ENCODE measurements around the gene PKNOX1. TPM values are rescaled to one million over a fixed set of nuclear protein-coding genes. Genes with fewer than 3 reads are reported as not detected.
A peak's percentile ranks its signal among the peaks of the same experiment; 100 is the strongest.
"Not testable (repeated sequence)": the region's sequence is repeated elsewhere in the genome, so short reads cannot be mapped to it uniquely, and the experiment has no call there.

Gene PKNOX1
- polyA plus RNA-seq, 3 donors, result 24.7 to 30.4 (median 25.7) TPM

GRCh38 chr21:42938606-42938995, 35.8 kb upstream of the PKNOX1 start:
- not testable (repeated sequence) for DNase-seq (ENCODE audit: extremely low read depth in 1 of 11, low read depth in 9 of 11, low spot score in 4 of 11)

DNA sequence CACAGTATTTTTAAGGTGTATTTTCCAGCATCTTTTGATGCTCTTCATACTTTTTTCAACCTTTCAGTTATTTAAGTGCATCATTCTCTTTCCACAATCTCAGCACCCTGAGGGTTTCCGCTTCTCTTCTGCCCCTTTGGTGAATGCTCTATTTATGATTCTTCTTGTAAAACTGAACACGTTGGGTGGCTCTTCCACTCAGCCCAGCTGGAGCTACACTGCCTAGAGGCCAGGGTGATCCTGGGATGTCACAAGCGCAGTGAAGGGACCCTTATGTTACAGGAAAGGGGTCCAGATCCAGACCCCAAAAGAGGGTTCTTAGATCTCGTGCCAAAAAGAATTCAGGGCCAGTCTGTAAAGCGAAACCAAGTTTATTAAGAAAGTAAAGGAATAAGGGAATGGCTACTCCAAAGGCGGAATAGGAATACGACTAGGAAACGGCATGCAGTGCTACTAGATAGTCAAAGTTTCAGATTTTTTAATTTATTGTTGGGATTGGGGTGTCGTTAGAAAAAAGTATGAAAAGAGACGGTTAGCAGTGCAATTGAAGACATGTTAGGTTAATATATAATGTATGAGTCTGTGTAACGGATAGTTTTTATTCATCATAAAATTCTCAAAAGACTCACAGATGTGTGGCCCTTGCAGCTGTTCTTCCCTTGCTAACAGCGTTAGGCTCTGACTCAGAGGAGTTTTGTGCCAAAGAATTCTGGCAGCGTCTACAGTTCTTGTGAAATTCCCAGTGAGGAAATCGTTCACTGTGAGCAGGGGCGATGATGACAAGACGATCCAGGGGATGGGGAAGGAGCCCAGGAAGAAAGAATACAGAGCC, 34.6 kb upstream of the PKNOX1 start:
- peak in 9 of 11 donors; percentile 44 to 81 (median 71) for DNase-seq (ENCODE audit: extremely low read depth in 1 of 11, low read depth in 9 of 11, low spot score in 4 of 11)

GRCh38 chr21:42941696-42942085, 32.7 kb upstream of the PKNOX1 start:
- no peak for DNase-seq (ENCODE audit: extremely low read depth in 1 of 11, low read depth in 9 of 11, low spot score in 4 of 11)

- DNase-seq (ENCODE audit: extremely low read depth in 1 of 11, low read depth in 9 of 11, low spot score in 4 of 11), result no peak
These were observed 32.1 kb upstream of the PKNOX1 start for GRCh38 chr21:42942244-42942643.

- DNase-seq (ENCODE audit: extremely low read depth in 1 of 11, low read depth in 9 of 11, low spot score in 4 of 11), result not testable (repeated sequence)
These were observed 25.1 kb upstream of the PKNOX1 start for GRCh38 chr21:42949094-42949755.

DNA sequence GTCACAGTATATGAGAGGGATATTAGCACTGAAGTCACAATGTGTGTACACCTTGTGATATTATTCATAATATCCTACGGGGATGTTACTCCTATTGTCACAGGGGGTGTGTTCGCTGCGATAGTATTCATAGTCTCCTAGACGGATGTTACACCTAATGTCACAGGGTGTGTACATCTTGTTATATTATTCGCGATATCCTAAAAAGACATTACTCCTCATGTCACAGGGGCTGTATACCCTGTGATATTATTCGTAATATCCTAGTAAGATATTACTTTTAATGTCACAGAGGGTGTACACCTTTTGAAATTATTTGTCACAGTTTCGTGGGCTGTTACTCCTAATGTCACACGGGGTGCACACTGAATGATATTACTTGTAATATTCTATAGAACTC, 23.2 kb upstream of the PKNOX1 start:
- DNase-seq (ENCODE audit: extremely low read depth in 1 of 11, low read depth in 9 of 11, low spot score in 4 of 11), result not testable (repeated sequence)

DNA sequence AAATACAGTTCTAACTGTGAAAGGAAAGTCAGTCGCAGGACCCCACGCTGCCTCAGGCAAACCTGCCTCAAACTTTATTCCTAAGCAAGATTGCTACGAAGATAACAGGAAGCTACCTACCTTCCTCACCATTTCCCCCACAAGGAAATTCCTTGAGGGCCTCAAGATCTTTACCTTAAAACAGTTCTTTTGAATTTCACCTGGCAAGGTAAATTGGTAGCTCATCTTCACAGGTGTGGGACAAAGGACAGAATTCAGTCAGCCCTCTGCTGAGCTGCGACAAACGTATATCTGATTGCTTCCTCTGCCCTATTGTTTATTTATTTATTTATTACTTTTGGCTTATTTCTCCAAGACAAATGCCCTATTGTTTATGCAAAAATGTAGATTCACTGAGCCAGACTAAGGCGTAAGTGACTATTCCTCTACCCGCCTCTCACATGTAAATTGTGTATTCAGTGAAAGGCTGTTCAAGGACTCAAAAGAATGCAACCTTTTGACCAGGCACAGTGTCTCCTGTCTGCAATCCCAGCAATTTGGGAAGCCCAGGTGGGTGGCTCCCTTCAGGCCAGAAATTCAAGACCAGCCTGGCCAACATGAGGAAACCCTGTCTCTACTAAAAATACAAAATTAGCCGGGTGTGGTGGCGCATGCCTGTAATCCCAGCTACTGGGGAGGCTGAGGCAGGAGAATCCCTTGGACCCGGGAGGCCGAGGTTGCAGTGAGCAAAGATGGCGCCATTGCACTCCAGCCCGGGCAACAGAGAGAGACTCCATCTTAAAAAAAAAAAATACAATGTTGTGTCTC, 17.3 kb upstream of the PKNOX1 start:
- DNase-seq (ENCODE audit: extremely low read depth in 1 of 11, low read depth in 9 of 11, low spot score in 4 of 11), result no peak

DNA sequence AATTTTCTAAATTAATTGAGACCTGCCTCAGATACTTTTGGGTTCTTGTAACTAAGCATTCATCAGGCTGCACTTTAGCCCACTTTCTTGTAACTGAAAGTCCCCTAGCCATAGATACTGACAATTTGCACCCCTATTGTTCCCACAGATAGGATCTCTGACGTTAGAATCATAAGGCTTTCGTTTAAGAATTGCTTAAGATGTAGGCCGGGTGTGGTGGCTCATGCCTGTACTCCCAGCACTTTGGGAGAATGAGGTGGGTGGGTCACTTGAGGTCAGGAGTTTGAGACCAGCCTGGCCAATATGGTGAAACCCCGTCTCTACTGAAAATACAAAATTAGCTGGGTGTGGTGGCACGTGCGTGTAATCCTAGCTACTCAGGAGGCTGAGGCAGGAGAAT, 16.2 kb upstream of the PKNOX1 start:
- DNase-seq (ENCODE audit: extremely low read depth in 1 of 11, low read depth in 9 of 11, low spot score in 4 of 11), result not testable (repeated sequence)

DNA sequence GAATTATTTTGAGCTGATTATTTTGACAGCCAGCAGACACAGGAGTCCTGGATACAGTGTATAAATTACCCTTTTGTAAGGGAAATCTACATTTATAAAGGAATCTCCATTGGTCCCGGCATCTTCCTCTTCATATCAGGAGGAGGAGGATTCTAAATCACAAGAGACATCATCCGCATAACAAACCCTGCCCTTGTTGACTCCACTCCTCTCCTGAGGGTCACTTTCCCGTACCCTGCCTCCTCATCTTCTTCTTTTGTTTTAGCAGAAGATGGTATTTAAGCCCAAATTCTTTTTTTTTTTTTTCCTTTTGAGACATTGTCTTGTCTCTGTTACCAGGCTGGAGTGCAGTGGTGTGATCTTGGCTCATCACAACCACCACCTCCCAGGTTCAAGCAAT, 14.6 kb upstream of the PKNOX1 start:
- no peak for DNase-seq (ENCODE audit: extremely low read depth in 1 of 11, low read depth in 9 of 11, low spot score in 4 of 11)

DNA sequence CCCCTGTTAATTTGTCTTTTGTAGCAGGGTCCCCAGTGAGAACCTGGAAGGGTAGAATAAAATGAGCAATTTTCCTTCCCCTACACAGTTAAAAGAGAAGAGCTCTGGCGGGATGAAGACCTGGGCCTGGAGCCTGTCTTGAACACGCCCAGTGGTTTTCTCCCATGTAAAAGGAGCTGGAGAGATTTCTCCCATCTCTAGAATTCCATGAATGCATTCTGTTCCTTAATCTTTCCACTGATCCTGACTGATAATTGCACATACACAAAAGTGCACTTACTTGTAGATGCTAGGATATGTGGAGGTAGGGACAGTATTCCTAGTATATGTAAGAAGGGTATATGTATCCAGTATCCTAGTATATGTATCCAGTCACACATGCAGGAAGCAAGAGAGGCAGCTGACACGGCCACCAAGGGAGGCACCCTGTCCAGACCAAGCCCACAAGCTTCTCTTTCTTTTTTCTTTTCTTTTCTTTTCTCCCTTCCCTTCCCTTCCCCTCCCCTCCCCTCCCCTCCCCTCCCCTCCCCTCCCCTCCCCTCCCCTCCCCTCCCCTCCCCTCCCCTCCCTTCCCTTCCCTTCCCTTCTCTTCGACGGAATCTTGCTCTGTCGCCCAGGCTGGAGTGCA, 11.9 kb upstream of the PKNOX1 start:
- no peak for DNase-seq (ENCODE audit: extremely low read depth in 1 of 11, low read depth in 9 of 11, low spot score in 4 of 11)

- no peak for DNase-seq (ENCODE audit: extremely low read depth in 1 of 11, low read depth in 9 of 11, low spot score in 4 of 11)
These were observed 10.3 kb upstream of the PKNOX1 start for GRCh38 chr21:42964086-42964485.

DNA sequence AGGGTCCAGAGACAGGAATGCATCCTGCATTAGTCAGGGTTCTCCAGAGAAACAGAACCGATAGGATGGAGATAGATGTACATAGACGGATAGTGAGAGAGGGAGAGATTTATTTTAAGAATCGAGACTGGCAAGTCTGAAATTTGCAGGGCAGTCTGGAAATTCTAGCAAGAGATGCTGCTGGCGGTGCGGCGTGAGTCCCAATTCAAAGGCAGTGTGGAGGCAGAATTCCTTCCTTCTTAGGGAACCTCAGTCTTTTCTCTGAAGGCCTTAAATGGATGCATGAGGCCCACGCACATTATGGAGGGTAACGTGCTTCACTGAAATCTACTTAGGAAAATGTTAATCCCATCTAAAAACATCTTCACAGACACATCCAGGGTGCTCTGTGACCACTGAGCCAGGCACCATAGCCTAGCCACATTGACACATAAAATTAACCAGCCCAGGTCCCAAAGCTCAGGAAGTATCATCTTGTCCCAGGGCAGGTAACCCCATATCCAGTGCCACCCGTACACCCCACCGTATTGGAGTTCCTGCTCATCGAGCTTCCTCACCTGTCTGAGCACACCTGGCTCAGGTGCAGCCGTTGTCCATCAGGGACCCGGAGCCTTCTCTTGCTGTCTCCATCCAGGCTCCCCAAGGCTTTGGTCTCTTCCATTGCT, 9.7 kb upstream of the PKNOX1 start:
- no peak for DNase-seq (ENCODE audit: extremely low read depth in 1 of 11, low read depth in 9 of 11, low spot score in 4 of 11)

- DNase-seq (ENCODE audit: extremely low read depth in 1 of 11, low read depth in 9 of 11, low spot score in 4 of 11), result no peak
These were observed 9.2 kb upstream of the PKNOX1 start for GRCh38 chr21:42965211-42965560.

GRCh38 chr21:42967616-42968015, 6.7 kb upstream of the PKNOX1 start:
- DNase-seq (ENCODE audit: extremely low read depth in 1 of 11, low read depth in 9 of 11, low spot score in 4 of 11), result not testable (repeated sequence)

DNA sequence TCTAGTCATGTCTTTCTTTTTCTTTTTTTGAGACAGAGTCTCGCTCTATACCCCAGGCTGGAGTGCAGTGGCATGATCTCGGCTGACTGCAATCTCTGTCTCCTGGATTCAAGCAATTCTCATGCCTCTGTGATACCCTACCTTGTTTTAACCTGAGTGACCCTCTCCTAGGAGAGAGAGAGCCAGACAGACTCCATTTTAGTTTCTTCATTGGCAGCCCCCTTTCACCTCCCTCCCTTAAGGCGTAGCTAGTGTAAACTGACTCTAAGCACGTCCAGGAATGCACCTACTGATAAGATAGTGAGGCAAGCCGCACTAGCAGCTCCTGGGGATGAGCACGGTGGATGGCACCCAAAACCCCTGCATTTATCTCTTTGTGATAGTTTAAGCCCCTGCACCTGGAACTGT, 5.2 kb upstream of the PKNOX1 start:
- DNase-seq (ENCODE audit: extremely low read depth in 1 of 11, low read depth in 9 of 11, low spot score in 4 of 11), result no peak

- no peak for DNase-seq (ENCODE audit: extremely low read depth in 1 of 11, low read depth in 9 of 11, low spot score in 4 of 11)
These were observed 3.3 kb upstream of the PKNOX1 start for GRCh38 chr21:42970946-42971653.

- no peak for DNase-seq (ENCODE audit: extremely low read depth in 1 of 11, low read depth in 9 of 11, low spot score in 4 of 11)
These were observed 2.5 kb upstream of the PKNOX1 start for GRCh38 chr21:42971897-42972275.

GRCh38 chr21:42973309-42973990, 912 bp upstream of the PKNOX1 start:
- no peak for DNase-seq (ENCODE audit: extremely low read depth in 1 of 11, low read depth in 9 of 11, low spot score in 4 of 11)
